Measurements from ENCODE around the gene ABITRAM. TPM values are rescaled to one million over a fixed set of nuclear protein-coding genes. Genes with fewer than 3 reads are reported as not detected.

Gene ABITRAM
- total RNA-seq, 1 experiment from 2014 or later = 10.9 TPM

- no peak overlapping the region for H3K14ac ChIP-seq (ENCODE audit: insufficient read depth, low read length)
- H3K27ac Mint-ChIP-seq = no peak overlapping the region
- no peaks in the 10 kb centered on the region for H3K79me2 ChIP-seq (ENCODE audit: insufficient read depth, low read length)
- no peak overlapping the region for H4K8ac ChIP-seq (replicated peaks; ENCODE audit: insufficient read length, low read depth, low read length)
- no peak overlapping the region for H2AK5ac ChIP-seq (ENCODE audit: insufficient read length, low read length)
- H3K9me3 ChIP-seq (ENCODE audit: control insufficient read depth, low read depth, low read length) = no peaks in the 10 kb centered on the region
- no peaks in the 10 kb centered on the region for H3K4me1 Mint-ChIP-seq
- no peak overlapping the region for H3K4ac ChIP-seq (ENCODE audit: low read depth, low read length)
- H4K20me1 ChIP-seq (ENCODE audit: control insufficient read depth, insufficient read depth, insufficient read length) = no peaks in the 10 kb centered on the region
- H3K4me1 ChIP-seq (ENCODE audit: insufficient read depth, low read length) = no peaks in the 10 kb centered on the region
- DNase-seq = no peak
- no peak overlapping the region for H4K91ac ChIP-seq (ENCODE audit: insufficient read length, low read depth, low read length)
- WGBS (ENCODE audit: extremely low coverage, insufficient read length, low lambda C conversion rate) = no CpG with 5 or more reads among the region's 1 CpG
- no peak overlapping the region for H3K23ac ChIP-seq (ENCODE audit: insufficient read length, low read depth, low read length)
- no peak overlapping the region for H3T11ph ChIP-seq (ENCODE audit: low read length)
- H3K56ac ChIP-seq (ENCODE audit: insufficient read length, low read depth, low read length) = no peak overlapping the region
- H3K27ac ChIP-seq (ENCODE audit: insufficient read length, low read depth, low read length) = no peak overlapping the region
- H3K4me3 Mint-ChIP-seq = no peak overlapping the region
- peaks cover 14 to 39% (median 27%) of the 10 kb centered on the region in 3 experiments; a peak in 6 of 7 replicates for H3K36me3 Mint-ChIP-seq (ENCODE audit: insufficient read depth in 1 of 3, low read depth in 3 of 3)
- no peak overlapping the region for H2BK5ac ChIP-seq (ENCODE audit: insufficient read length, low read length)
- H3K18ac ChIP-seq (ENCODE audit: insufficient read length, low read depth, low read length) = no peak overlapping the region
- no peaks in the 10 kb centered on the region for H3K79me1 ChIP-seq (ENCODE audit: insufficient read depth, low read depth, low read length, poor library complexity, severe bottlenecking)
- H3K4me2 ChIP-seq (ENCODE audit: insufficient read depth, insufficient read length, low read length) = no peak overlapping the region
- no peak overlapping the region for H2BK15ac ChIP-seq (ENCODE audit: low read depth, low read length)
- no peaks in the 10 kb centered on the region for H3K27me3 Mint-ChIP-seq (ENCODE audit: low read depth)
- H3K23me2 ChIP-seq (ENCODE audit: insufficient read length, low read depth, low read length, poor library complexity, severe bottlenecking) = no peaks in the 10 kb centered on the region
- no peak for TF ChIP-seq CTCF (conservative IDR thresholded peaks at IDR 0.05)
- H3K9me3 Mint-ChIP-seq = no peaks in the 10 kb centered on the region
- H2BK20ac ChIP-seq (ENCODE audit: low read depth, low read length, poor library complexity, severe bottlenecking) = no peak overlapping the region
- H3K27me3 ChIP-seq (ENCODE audit: insufficient read depth, low read length) = no peaks in the 10 kb centered on the region
- no peak overlapping the region for H4K5ac ChIP-seq (ENCODE audit: insufficient read length, low read depth, low read length)
- H2AFZ ChIP-seq (ENCODE audit: low read length) = no peak overlapping the region
- H3K9ac ChIP-seq (ENCODE audit: extremely low read depth, insufficient read length, low read length) = no peak overlapping the region
- H2BK12ac ChIP-seq (ENCODE audit: insufficient read length, low read depth, low read length) = no peak overlapping the region
- H2BK120ac ChIP-seq (ENCODE audit: low read depth, low read length, poor library complexity, severe bottlenecking) = no peak overlapping the region
These were observed 44.0 kb downstream of the ABITRAM start for GRCh38 chr9:108978205-108978604.
